ENCODE results near the gene ITGAD. TPM values are rescaled to one million over a fixed set of nuclear protein-coding genes. Genes with fewer than 3 reads are reported as not detected.

ITGAD gene
- total RNA-seq, 1 donor, result not detected

DNA sequence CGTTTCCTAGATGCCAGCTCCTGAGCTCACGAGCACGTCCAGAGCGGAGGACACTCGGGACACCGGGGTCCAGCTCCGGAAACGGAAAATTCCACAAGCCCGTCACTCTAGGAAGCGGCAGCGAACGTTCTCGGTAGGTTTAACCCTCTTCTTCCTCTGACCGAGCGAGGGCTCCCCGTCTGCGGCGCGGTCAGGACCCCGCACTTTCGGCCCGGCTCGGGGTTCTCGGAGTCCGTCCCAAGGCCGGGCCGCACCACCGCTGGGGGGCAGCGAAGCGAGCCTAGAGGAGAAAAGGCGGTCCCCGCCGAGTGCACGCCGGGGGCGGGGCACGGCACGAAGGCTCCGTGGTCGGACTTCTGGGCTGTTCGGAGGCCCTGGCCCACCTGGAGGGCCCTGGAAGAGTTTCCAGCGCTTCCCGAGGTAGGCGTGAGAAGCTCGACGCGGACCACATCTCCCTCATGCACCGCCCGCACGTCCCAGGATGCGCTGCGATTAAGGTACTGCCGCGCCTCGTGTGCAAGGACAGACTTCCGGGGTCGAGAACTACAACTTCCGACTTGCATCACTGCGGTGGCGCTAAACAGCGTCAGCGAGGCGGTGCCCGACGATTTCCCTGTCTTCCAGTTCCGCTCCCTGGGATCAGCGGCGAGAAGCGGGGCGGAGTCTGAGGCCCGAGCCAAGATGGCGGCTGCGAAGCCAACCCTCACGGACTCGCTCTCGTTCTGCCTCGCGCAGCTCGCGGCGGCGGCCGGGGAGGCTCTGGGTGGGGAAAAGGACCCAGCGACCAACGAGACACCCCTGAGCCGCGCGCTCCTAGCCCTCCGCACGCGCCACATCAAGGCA, 65.9 kb downstream of the ITGAD start, which contains the start of gene ARMC5:
Gene ARMC5, plus strand, starts transcription at position 658 of the 843 bp plus-strand sequence. Its CDS starts 24 bp downstream, at position 682.
- TF ChIP-seq CTCF (IDR thresholded peaks at IDR 0.05; ENCODE audit: insufficient read depth, low read depth, low read length), result peak; percentile 60
- peak; percentile 99 for DNase-seq (ENCODE audit: low read depth)
- peak within 1 kb of the TSS; percentile 78 for H3K4me3 ChIP-seq (ENCODE audit: low read depth, low read length)

DNA sequence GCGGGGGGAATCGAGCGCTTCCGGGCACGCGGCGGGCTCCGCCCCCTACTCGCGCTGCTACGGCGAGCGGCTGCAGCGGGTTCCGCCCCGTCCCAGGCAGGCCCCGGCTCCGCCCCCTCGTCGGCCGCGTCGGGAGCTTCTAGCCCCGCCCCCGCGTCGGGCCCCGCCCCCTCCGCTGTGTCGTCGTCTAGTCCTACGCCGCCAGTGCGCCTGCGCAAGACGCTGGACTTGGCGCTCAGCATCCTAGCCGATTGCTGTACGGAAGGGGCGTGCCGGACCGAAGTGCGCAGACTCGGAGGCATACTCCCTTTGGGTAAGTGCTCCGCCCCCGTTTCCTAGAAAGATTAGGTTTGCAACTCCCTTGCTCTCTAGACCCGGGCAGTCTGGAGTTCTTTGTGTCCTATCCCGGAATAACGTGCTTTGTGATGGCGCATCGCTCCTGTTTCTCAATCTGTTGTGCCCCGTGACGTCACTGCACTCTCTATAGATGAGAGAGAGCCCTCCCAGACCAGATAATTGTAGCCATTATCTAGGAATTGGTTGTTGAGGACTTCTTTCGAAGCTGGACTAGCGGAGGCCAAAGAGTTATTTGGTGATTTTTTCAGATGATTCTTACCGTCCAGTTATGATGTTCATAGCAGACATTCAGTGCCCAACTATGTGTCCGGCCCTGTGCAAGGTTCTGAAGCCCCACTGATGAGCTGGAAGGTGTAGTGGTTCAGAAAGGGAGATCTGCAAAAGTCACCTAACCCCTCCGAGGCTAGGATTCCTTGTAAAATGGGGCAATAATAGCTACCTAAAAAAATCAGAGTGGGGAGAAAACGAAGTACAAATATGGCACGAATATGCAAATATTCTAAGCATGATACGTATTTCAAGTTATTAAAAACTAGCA, 66.8 kb downstream of the ITGAD start:
- TF ChIP-seq CTCF (IDR thresholded peaks at IDR 0.05; ENCODE audit: insufficient read depth, low read depth, low read length), result no peak
- peak overlapping the region; percentile 78 for H3K4me3 ChIP-seq (ENCODE audit: low read depth, low read length)
- DNase-seq (ENCODE audit: low read depth), result peak; percentile 100

- peak overlapping the region; percentile 62 for H3K4me3 ChIP-seq (ENCODE audit: low read depth, low read length)
- peak; percentile 70 for TF ChIP-seq CTCF (IDR thresholded peaks at IDR 0.05; ENCODE audit: insufficient read depth, low read depth, low read length)
- peak; percentile 75 for DNase-seq (ENCODE audit: low read depth)
Measured at GRCh38 chr16:31460582-31461002, 67.5 kb downstream of the ITGAD start.

DNA sequence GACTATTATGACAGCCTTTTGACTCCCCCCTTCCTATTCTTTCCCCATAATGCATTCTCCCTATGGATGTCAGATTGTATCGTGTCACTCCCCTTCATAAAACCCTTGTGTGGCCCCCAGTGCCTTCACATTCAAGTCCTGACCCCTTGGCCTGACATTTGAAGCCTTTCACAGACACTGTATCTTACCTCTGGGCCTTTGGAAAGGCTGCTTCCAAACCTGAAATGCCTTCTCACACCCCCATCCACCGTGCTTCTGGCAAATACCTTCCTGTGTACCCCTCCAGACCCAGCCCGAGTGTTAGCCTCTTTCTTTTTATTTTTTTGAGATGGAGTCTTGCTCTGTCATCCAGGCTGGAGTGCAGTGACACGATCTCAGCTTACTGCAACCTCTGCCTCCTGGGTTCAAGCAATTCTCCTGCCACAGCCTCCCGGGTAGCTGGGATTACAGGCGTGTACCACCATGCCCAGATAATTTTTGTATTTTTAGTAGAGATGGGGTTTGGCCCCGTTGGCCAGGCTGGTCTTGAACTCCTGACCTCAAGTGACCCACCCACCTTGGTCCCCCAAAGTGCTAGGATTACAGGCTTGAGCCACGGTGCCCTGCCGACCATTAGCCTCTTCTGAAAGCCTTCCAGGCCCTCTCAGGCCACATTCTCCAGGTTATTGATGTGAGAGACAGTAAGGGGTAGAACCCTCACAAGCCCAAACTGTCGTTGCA, 68.2 kb downstream of the ITGAD start:
- no peak overlapping the region for H3K4me3 ChIP-seq (ENCODE audit: low read depth, low read length)
- DNase-seq (ENCODE audit: low read depth), result no peak
- no peak for TF ChIP-seq CTCF (IDR thresholded peaks at IDR 0.05; ENCODE audit: insufficient read depth, low read depth, low read length)

- no peak for DNase-seq (ENCODE audit: low read depth)
- TF ChIP-seq CTCF (IDR thresholded peaks at IDR 0.05; ENCODE audit: insufficient read depth, low read depth, low read length), result no peak
- no peak overlapping the region for H3K4me3 ChIP-seq (ENCODE audit: low read depth, low read length)
Measured at GRCh38 chr16:31461921-31462804, 69.0 kb downstream of the ITGAD start.
